Stimulated activated CD4-positive, alpha-beta T cell treated with anti-CD3 and anti-CD28 coated beads, Interleukin-12 subunit alpha, Interleukin-12 subunit beta, amount 100 ng/mL, for 48 hours (primary cell): ENCODE data around the gene CEP170B.
A peak's percentile ranks its signal among the peaks of the same experiment; 100 is the strongest.
"Not testable (repeated sequence)": the region's sequence is repeated elsewhere in the genome, so short reads cannot be mapped to it uniquely, and the experiment has no call there.

Source experiments
- DNase-seq, 3 donors: peaks; one replicate each; pipeline ENCODE4 v3.0.0-alpha.2; 2020; ENCODE audit warnings: low read depth in 2 of 3, low spot score in 1 of 3

Gene CEP170B

GRCh38 chr14:104877806-104878550 is 12.9 kb downstream of the CEP170B start:
- no peak for DNase-seq

- no peak for DNase-seq
These were observed 13.5 kb downstream of the CEP170B start for GRCh38 chr14:104878582-104878981.

- no peak for DNase-seq
These were observed 14.3 kb downstream of the CEP170B start for GRCh38 chr14:104879201-104879982.

GRCh38 chr14:104879983-104880565 is 15.0 kb downstream of the CEP170B start:
- DNase-seq, result no peak

GRCh38 chr14:104880584-104881210 is 15.6 kb downstream of the CEP170B start:
- DNase-seq, result no peak

- no peak for DNase-seq
These were observed 16.4 kb downstream of the CEP170B start for GRCh38 chr14:104881369-104881979.

- DNase-seq, result peak in 1 of 3 donors; percentile 20
These were observed 17.4 kb downstream of the CEP170B start for GRCh38 chr14:104882325-104882973.

GRCh38 chr14:104882991-104883660 is 18.1 kb downstream of the CEP170B start:
- no peak for DNase-seq

- DNase-seq, result no peak
These were observed 18.8 kb downstream of the CEP170B start for GRCh38 chr14:104883681-104884361.

- DNase-seq, result not testable (repeated sequence)
These were observed 19.3 kb downstream of the CEP170B start for GRCh38 chr14:104884381-104884780.

- no peak for DNase-seq
These were observed 20.2 kb downstream of the CEP170B start for GRCh38 chr14:104885031-104885972.

GRCh38 chr14:104885973-104886689 is 21.1 kb downstream of the CEP170B start:
- DNase-seq, result no peak

GRCh38 chr14:104886690-104887622 is 21.9 kb downstream of the CEP170B start:
- no peak for DNase-seq

GRCh38 chr14:104887623-104888488 is 22.8 kb downstream of the CEP170B start:
- no peak for DNase-seq

GRCh38 chr14:104888489-104889374 is 23.7 kb downstream of the CEP170B start:
- DNase-seq, result no peak
